Prostate gland (tissue), 2 donors: Measurements from ENCODE around the gene SLC25A17.
"Not testable (repeated sequence)": the region's sequence is repeated elsewhere in the genome, so short reads cannot be mapped to it uniquely, and the experiment has no call there.

Experiments used
- POLR2AphosphoS5 ChIP-seq: sonication (generic); formaldehyde crosslinking; IDR thresholded peaks from one replicate; pipeline ENCODE4 v1.6.1; 2017; ENCODE audit warnings: antibody characterized with exemption
- TF ChIP-seq, protein P1 (sequence below), 4 experiments: fragments of 200-600 bp in 2 of 4; fragments of 450-650 bp in 2 of 4; sonication (generic) in 2 of 4; IDR thresholded peaks; 1 replicate in 3 of 4; 2 replicates in 1 of 4; pipeline ENCODE4 v1.5.1; 2016 to 2019; ENCODE audit warnings: antibody characterized with exemption in 4 of 4, mild to moderate bottlenecking in 2 of 4, moderate library complexity in 2 of 4

GRCh38 chr22:40720156-40720537 is 99.0 kb downstream of the SLC25A17 start:
- TF ChIP-seq, protein P1, sequence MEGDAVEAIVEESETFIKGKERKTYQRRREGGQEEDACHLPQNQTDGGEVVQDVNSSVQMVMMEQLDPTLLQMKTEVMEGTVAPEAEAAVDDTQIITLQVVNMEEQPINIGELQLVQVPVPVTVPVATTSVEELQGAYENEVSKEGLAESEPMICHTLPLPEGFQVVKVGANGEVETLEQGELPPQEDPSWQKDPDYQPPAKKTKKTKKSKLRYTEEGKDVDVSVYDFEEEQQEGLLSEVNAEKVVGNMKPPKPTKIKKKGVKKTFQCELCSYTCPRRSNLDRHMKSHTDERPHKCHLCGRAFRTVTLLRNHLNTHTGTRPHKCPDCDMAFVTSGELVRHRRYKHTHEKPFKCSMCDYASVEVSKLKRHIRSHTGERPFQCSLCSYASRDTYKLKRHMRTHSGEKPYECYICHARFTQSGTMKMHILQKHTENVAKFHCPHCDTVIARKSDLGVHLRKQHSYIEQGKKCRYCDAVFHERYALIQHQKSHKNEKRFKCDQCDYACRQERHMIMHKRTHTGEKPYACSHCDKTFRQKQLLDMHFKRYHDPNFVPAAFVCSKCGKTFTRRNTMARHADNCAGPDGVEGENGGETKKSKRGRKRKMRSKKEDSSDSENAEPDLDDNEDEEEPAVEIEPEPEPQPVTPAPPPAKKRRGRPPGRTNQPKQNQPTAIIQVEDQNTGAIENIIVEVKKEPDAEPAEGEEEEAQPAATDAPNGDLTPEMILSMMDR (IDR thresholded peaks at IDR 0.05), result not testable (repeated sequence)
- TF ChIP-seq POLR2AphosphoS5, result not testable (repeated sequence)
